K562 (cell line): Measurements from ENCODE around the gene AGAP1.

Experiments used
- SIRT6 ChIP-seq: IDR thresholded peaks from one replicate; pipeline ENCODE4 v1.6.1; 2012; ENCODE audit warnings: low read depth, mild to moderate bottlenecking, control low read depth, inconsistent platforms, low read length, moderate library complexity
- ZNF12 ChIP-seq: sonication (generic); formaldehyde crosslinking; IDR thresholded peaks from 2 replicates; pipeline ENCODE4 v1.4.0; 2020; ENCODE audit warnings: mild to moderate bottlenecking, missing genetic modification reagents
- ZNF589 ChIP-seq: fragments of 200-800 bp; sonication (Bioruptor generic); IDR thresholded peaks from 2 replicates; pipeline ENCODE4 v1.6.1; 2016; ENCODE audit warnings: low read depth, missing genetic modification characterization, missing compliant biosample characterization
- TF ChIP-seq, protein P1 (sequence below): sonication (generic); formaldehyde crosslinking; IDR thresholded peaks from 2 replicates; pipeline ENCODE4 v1.8.0; 2022; ENCODE audit warnings: missing genetic modification reagents, mild to moderate bottlenecking, moderate library complexity, borderline replicate concordance

- no peak for TF ChIP-seq SIRT6
- no peak for TF ChIP-seq ZNF12
- no peak for TF ChIP-seq ZNF589
- TF ChIP-seq, protein P1, sequence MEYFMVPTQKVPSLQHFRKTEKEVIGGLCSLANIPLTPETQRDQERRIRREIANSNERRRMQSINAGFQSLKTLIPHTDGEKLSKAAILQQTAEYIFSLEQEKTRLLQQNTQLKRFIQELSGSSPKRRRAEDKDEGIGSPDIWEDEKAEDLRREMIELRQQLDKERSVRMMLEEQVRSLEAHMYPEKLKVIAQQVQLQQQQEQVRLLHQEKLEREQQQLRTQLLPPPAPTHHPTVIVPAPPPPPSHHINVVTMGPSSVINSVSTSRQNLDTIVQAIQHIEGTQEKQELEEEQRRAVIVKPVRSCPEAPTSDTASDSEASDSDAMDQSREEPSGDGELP: no peak
These were observed 350.7 kb downstream of the AGAP1 start for GRCh38 chr2:235844561-235844960.
